ES-I3 (cell line): ENCODE results near the gene CASTOR2.
"Not testable (repeated sequence)": the region's sequence is repeated elsewhere in the genome, so short reads cannot be mapped to it uniquely, and the experiment has no call there.

Experiments
- H3K36me3 ChIP-seq: 2 replicates; pipeline ENCODE4 v1.6.1; 2013; ENCODE audit warnings: mild to moderate bottlenecking, low read length, control low read depth, moderate library complexity; ENCODE audit not compliant: insufficient read depth
- H3K4me1 ChIP-seq: 2 replicates; pipeline ENCODE4 v1.6.1; 2013; ENCODE audit warnings: mild to moderate bottlenecking, control low read depth, low read length; ENCODE audit not compliant: insufficient read depth
- H3K9ac ChIP-seq: 2 replicates; pipeline ENCODE4 v1.6.1; 2013; ENCODE audit warnings: low read depth, mild to moderate bottlenecking, low read length, moderate library complexity
- H3K9me3 ChIP-seq: 2 replicates; pipeline ENCODE4 v1.6.1; 2013; ENCODE audit warnings: mild to moderate bottlenecking, low read length, moderate library complexity; ENCODE audit not compliant: control insufficient read depth, insufficient read depth

Gene CASTOR2

DNA sequence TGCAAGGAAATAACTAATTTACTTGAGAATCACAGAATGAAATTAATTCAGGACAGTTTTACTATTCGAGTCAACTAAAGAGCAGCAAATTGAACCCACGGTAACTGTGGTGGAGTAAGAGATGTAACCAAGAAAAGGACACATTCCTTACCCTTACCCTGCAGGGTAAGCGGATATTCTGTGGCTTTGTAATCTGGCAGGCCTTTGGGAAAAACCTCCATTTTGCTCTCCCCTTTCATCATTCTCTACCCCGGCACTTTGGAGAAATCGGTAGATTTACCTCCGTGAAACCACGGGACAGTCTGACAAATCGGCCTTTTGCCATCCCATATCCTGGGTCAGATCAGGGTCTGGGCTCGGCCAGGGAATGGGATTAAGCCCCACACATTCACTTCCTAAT lies 90.7 kb downstream of the CASTOR2 start:
- Histone ChIP-seq H3K9me3 (no peaks in the 10 kb centered on the region), H3K9ac (no peak overlapping the region), H3K4me1 (no peaks in the 10 kb centered on the region), H3K36me3 (peaks cover 14% of the 10 kb centered on the region)

DNA sequence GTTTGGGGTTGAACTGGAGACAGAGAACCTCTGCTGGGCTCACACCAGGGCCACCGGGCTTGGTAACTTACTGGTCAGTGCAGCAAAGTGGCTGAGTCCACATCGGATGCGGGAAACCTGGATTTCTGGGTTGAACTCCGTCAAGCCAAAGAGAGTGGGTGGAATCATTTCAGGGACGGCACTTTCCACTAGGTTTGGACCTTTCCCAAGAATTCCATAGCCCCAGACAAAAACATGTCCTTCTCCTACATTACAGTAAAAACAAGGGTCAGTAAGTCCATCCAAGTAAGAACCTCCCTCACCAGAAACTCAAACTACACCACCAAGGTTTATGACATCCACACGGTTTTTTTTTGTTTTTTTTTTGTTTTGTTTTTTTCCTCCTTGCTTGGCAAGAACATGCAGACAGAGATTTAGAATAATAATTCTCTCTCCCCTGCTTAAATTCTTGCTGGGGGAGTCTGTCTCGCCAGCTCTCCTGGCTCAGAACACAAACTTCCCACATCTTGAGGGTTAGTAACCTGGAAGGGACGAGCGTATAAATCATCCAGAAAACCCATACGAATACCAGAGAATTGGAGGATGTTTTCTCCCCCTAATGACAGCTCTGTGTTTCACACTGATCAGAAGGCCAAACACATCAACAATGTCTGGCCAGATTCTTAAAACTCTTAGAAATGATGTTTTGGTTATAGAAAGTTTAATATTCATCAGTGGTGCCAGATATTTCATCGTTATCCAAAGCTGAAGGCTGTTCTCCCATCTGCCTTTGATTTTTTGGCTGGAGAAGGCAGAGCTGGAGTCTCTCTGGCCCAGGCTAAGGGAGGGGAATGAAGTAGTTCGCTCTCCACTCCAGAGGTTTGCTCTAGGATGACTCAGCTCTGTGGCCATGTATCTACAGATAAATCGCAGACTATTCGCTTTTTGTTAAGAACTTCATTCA lies 91.6 kb downstream of the CASTOR2 start:
- Histone ChIP-seq H3K9me3 (no peaks in the 10 kb centered on the region), H3K9ac (no peak overlapping the region), H3K4me1 (no peaks in the 10 kb centered on the region), H3K36me3 (peaks cover 18% of the 10 kb centered on the region)

DNA sequence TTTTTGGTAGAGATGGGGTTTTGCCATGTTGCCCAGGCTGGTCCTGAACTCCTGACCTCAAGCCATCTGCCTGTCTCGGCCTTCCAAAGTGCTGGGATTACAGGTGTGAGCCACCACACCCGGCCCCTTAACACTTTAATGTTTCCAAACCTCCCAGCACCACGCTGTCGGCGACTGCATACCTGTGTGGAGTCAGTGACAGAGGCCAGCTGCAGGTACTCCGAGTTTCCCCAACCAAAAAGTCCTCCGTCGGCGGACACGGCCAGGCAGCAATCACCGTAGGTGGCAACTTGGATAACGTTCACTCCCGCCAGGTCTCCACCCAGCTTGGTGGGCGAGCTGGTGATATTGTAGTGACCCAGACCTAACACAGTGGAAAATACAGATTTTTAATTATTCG lies 93.9 kb downstream of the CASTOR2 start:
- Histone ChIP-seq H3K4me1 (no peaks in the 10 kb centered on the region), H3K36me3 (peaks cover 26% of the 10 kb centered on the region), H3K9me3 (no peaks in the 10 kb centered on the region), H3K9ac (no peak overlapping the region)

DNA sequence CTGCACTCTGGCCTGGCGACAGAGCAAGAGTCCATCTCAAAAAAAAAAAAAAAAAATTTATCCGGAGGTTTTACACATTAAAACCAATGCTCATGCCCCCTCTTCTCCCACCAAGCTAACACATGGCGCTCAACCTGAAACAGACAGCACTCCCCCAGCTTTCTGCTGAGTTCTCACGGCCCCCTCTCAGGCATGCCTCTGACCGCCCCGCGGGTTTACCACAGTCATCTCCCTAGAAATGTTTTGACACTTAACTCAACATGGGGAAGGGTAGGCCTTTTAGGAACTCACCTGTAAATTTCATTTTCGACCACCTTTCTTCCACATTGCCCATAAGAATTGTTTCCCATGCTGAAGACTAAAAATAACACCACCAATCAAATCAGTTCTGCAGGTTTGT lies 99.8 kb downstream of the CASTOR2 start:
- Histone ChIP-seq H3K9me3 (no peaks in the 10 kb centered on the region), H3K4me1 (no peaks in the 10 kb centered on the region), H3K36me3 (peaks cover 15% of the 10 kb centered on the region), H3K9ac (no peak overlapping the region)

DNA sequence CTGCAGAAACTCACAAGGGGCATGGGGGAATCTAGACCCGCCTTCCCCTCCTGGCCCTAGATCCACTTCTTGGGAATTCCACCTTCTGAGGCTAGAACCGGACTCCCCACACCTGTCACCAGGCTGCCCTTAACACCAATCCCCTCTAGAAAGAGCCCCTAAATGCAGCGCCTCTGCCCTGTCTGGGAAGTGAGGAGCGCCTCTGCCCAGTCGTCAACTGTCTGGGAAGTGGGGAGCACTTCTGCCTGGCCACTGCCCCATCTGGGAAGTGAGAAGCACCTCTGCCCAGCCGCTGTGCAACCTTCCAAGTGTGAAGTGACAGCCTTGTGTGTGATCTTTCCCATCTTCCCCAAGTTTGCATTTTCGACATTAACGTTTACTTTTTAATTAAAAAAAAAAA lies 100.3 kb downstream of the CASTOR2 start:
- Histone ChIP-seq H3K36me3 (peaks cover 15% of the 10 kb centered on the region), H3K9me3 (no peaks in the 10 kb centered on the region), H3K9ac (no peak overlapping the region), H3K4me1 (no peaks in the 10 kb centered on the region)

DNA sequence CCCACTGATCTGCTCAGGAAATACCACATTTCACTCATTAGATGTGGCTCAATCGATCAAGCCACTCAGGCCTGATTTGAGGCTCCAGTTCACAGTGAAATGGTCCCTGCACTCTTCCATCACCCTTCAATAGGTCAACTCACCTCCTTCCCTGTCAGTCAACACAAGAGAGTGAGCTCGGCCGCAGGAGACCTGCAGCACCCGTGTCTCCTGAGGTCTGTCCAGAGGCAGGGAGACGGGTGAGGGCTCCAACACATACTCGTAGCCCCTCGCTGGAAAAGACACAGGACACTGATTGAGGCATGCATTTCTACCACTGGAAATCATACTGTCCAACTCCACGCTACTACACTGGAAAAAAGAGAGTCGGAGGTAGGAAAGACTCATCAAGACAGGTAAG lies 102.0 kb downstream of the CASTOR2 start:
- H3K4me1 ChIP-seq = no peaks in the 10 kb centered on the region
- H3K36me3 ChIP-seq = peaks cover 14% of the 10 kb centered on the region; the same call in 1 of the 2 replicates
- no peaks in the 10 kb centered on the region for H3K9me3 ChIP-seq
- H3K9ac ChIP-seq = no peak overlapping the region

DNA sequence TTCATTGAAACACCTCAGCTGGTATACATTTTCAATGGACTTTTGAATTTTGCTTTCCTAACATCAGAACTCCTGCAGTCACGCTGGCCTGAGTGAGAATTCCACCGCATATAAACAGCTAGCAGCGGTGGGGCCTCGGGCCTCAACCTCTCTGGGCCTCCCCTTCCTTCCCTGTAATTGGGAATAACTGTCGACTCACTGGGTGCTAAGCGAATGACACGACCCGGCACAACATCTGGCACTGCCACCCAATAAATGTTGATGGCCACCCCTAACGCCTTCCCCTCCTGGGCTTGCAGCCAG lies 108.4 kb downstream of the CASTOR2 start:
- no peaks in the 10 kb centered on the region for H3K9me3 ChIP-seq
- H3K9ac ChIP-seq = peak overlapping the region; percentile 89
- peaks cover 6% of the 10 kb centered on the region; the same call in 1 of the 2 replicates for H3K36me3 ChIP-seq
- H3K4me1 ChIP-seq = no peaks in the 10 kb centered on the region

DNA sequence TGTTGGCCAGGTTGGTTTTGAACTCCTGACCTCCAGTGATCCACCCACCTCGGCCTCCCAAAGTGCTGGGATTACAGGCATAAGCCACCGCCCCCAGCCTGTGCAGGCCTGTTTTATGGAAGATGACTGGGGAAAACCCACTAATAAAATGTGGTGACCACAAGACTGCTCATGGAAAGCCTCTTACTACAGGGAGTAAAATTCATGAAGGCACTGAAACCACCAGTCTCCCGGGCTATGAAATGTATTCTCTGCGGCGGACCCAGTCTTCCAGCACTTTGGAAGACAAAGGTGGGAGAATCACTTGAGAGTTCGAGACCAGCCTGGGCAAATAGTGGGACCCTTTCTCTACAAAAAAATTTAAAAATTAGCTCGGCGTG lies 109.7 kb downstream of the CASTOR2 start:
- H3K9ac ChIP-seq = peak overlapping the region; percentile 89; the same call in 1 of the 2 replicates
- not testable (repeated sequence) for H3K36me3 ChIP-seq, H3K9me3 ChIP-seq, H3K4me1 ChIP-seq
